Measurements from ENCODE around the gene PCDHGA12.
"Not testable (repeated sequence)": the region's sequence is repeated elsewhere in the genome, so short reads cannot be mapped to it uniquely, and the experiment has no call there.

PCDHGA12 gene

GRCh38 chr5:141430332-141431113 is at the start of gene PCDHGA12:
Gene PCDHGA12, plus strand, starts transcription at chr5:141430507. Its CDS starts 253 bp downstream, at chr5:141430760.
- DNase-seq (ENCODE audit: low read depth), result no peak

DNA sequence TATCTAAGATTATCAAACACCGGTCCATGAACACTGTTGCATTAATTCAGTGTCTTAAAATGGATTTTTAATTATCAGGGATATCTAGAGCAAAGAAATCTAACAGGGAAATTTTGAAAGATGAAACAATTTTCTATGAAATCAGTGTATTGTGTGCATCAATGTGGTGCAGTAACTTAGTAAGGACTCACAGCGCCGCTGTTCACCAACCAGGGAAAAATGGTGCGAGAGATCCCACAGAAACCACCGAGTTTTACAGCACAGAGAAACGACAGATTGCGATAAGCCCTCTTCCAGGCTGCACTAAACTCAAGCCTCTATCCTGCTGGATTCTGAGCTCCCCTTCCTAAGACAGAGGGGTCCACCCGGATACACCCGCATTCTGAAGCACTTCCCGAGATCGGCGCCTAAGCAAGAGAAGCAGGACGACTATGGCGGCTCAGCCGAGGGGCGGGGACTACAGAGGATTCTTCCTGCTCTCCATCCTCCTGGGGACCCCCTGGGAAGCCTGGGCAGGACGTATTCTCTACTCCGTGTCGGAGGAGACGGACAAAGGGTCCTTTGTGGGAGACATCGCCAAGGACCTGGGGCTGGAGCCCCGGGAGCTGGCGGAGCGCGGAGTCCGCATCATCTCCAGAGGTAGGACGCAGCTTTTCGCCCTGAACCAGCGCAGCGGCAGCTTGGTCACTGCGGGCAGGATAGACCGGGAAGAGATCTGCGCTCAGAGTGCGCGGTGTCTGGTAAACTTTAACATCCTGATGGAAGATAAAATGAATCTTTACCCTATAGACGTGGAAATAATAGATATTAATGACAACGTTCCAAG is 47.6 kb upstream of the PCDHGA12 start, which contains the start of gene PCDHGA7:
Gene PCDHGA7, plus strand, starts transcription at position 274 of the 826 bp plus-strand sequence. Its CDS starts 158 bp downstream, at position 432.
- no peak for DNase-seq (ENCODE audit: low read depth)

DNA sequence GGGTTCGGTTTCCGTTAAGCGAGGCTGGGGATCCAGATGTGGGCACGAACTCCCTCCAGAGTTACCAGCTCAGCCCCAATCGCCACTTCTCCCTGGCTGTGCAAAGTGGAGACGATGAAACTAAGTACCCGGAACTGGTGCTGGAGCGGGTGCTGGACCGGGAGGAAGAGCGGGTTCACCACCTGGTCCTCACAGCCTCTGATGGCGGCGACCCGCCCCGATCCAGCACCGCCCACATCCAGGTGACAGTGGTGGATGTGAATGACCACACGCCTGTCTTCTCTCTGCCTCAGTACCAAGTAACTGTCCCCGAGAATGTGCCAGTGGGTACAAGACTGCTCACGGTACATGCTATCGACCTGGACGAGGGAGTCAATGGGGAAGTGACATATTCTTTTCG is 47.0 kb upstream of the PCDHGA12 start:
- DNase-seq (ENCODE audit: low read depth), result no peak

DNA sequence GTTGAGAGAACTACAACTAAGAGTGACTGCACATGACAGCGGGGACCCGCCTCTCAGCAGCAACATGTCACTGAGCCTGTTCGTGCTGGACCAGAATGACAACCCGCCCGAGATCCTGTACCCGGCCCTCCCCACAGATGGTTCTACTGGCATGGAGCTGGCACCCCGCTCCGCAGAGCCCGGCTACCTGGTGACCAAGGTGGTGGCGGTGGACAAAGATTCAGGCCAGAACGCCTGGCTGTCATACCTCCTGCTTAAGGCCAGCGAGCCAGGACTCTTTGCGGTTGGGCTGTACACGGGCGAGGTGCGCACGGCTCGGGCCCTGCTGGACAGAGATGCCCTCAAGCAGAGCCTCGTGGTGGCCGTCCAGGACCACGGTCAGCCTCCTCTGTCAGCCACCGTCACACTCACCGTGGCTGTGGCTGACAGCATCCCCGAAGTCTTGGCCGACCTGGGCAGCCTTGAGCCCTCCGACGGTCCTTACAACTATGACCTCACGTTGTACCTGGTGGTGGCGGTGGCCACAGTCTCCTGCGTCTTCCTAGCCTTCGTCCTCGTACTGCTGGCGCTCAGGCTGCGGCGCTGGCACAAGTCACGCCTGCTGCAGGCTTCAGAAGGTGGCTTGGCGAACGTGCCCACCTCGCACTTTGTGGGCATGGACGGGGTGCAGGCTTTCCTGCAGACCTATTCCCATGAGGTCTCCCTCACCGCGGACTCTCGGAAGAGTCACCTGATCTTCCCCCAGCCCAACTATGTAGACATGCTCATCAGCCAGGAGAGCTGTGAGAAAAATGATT is 45.6 kb upstream of the PCDHGA12 start:
- DNase-seq (ENCODE audit: low read depth), result no peak

- not testable (repeated sequence) for DNase-seq (ENCODE audit: low read depth)
These were observed 42.6 kb upstream of the PCDHGA12 start, which contains the start of gene PCDHGB4 for GRCh38 chr5:141387557-141388311. Gene PCDHGB4, plus strand, starts transcription at chr5:141387698. Its CDS starts 187 bp downstream, at chr5:141387885.

DNA sequence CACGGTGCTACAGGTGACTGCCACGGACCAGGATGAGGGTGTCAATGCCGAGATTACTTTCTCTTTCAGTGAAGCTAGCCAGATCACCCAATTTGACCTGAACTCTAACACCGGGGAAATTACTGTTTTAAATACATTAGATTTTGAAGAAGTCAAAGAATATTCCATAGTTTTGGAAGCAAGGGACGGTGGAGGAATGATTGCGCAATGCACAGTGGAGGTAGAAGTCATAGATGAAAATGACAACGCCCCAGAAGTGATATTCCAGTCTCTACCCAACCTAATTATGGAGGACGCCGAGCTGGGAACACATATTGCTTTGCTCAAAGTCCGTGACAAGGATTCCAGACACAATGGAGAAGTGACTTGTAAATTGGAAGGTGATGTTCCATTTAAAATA is 41.6 kb upstream of the PCDHGA12 start:
- no peak for DNase-seq (ENCODE audit: low read depth)

- DNase-seq (ENCODE audit: low read depth), result no peak
These were observed 40.9 kb upstream of the PCDHGA12 start for GRCh38 chr5:141389153-141390042.

- no peak for DNase-seq (ENCODE audit: low read depth)
These were observed 37.7 kb upstream of the PCDHGA12 start, which contains the start of gene PCDHGA8 for GRCh38 chr5:141392429-141393198. Gene PCDHGA8, plus strand, starts transcription at chr5:141392633. Its CDS starts 181 bp downstream, at chr5:141392814.

DNA sequence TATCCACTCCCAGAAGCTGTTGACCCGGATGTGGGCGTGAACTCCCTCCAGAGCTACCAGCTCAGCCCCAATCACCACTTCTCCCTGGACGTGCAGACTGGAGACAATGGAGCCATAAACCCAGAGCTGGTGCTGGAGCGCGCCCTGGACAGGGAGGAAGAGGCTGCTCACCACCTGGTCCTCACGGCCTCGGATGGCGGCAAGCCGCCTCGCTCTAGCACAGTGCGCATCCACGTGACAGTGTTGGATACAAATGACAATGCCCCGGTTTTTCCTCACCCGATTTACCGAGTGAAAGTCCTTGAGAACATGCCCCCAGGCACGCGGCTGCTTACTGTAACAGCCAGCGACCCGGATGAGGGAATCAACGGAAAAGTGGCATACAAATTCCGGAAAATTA is 37.0 kb upstream of the PCDHGA12 start:
- DNase-seq (ENCODE audit: low read depth), result no peak

DNA sequence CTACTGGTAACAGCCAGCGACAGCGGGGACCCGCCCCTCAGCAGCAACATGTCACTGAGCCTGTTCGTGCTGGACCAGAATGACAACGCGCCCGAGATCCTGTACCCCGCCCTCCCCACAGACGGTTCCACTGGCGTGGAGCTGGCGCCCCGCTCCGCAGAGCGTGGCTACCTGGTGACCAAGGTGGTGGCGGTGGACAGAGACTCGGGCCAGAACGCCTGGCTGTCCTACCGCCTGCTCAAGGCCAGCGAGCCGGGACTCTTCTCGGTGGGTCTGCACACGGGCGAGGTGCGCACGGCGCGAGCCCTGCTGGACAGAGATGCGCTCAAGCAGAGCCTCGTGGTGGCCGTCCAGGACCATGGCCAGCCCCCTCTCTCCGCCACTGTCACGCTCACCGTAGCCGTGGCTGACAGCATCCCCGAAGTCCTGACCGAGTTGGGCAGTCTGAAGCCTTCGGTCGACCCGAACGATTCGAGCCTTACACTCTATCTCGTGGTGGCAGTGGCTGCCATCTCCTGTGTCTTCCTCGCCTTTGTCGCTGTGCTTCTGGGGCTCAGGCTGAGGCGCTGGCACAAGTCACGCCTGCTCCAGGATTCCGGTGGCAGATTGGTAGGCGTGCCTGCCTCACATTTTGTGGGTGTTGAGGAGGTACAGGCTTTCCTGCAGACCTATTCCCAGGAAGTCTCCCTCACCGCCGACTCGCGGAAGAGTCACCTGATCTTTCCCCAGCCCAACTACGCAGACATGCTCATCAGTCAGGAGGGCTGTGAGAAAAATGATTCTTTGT is 35.7 kb upstream of the PCDHGA12 start:
- not testable (repeated sequence) for DNase-seq (ENCODE audit: low read depth)

- DNase-seq (ENCODE audit: low read depth), result not testable (repeated sequence)
These were observed 32.4 kb upstream of the PCDHGA12 start, which contains the start of gene PCDHGB5 for GRCh38 chr5:141397756-141398551. Gene PCDHGB5, plus strand, starts transcription at chr5:141397947. Its CDS starts 181 bp downstream, at chr5:141398128.

GRCh38 chr5:141398608-141399007 is 31.7 kb upstream of the PCDHGA12 start:
- no peak for DNase-seq (ENCODE audit: low read depth)

DNA sequence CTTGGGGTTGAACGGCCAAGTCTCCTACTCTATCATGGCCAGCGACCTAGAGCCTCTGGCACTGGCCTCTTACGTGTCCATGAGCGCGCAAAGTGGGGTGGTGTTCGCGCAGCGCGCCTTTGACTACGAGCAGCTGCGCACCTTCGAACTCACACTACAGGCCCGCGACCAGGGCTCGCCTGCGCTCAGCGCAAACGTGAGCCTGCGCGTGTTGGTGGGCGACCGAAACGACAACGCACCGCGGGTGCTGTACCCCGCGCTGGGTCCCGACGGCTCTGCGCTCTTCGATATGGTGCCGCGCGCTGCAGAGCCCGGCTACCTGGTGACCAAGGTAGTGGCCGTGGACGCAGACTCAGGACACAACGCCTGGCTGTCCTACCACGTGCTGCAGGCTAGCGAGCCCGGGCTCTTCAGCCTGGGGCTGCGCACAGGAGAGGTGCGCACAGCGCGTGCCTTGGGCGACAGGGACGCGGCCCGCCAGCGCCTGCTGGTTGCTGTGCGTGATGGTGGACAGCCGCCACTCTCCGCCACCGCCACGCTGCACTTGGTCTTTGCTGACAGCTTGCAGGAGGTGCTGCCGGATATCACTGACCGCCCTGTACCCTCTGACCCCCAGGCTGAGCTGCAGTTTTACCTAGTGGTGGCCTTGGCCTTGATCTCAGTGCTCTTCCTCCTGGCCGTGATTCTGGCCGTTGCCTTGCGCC is 30.6 kb upstream of the PCDHGA12 start:
- DNase-seq (ENCODE audit: low read depth), result no peak

GRCh38 chr5:141402553-141403243 is 27.6 kb upstream of the PCDHGA12 start, which contains the start of gene PCDHGA9:
Gene PCDHGA9, plus strand, starts transcription at chr5:141402778. Its CDS starts 175 bp downstream, at chr5:141402953.
- no peak for DNase-seq (ENCODE audit: low read depth)

DNA sequence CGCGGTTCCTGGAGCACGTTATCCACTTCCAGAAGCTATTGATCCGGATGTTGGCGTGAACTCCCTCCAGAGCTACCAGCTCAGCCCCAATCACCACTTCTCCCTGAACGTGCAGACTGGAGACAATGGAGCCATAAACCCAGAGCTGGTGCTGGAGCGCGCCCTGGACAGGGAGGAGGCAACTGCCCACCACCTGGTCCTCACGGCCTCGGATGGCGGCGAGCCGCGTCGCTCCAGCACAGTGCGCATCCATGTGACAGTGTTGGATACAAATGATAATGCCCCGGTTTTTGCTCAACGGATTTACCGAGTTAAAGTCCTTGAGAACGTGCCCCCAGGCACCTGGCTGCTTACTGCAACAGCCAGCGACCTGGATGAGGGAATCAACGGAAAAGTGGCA is 26.9 kb upstream of the PCDHGA12 start:
- DNase-seq (ENCODE audit: low read depth), result no peak

All from CMK (cell line).